OCI-LY7 (cell line): ENCODE measurements around the gene PARN. TPM values are rescaled to one million over a fixed set of nuclear protein-coding genes. Genes with fewer than 3 reads are reported as not detected.

Source experiments
- BruUV-seq: library from RNA; stranded (reverse); fragments of 400-500 nt; replicated peaks from 2 replicates; lab custom pipeline; 2021; lab: Mats Ljungman, UMichigan
- CTCF ChIA-PET: fragments of 300-600 bp; sonication (Branson Sonifier 250); formaldehyde crosslinking; loops from one replicate; lab custom pipeline; 2022; ENCODE audit warnings: antibody characterized with exemption; ENCODE audit not compliant: unreplicated experiment; lab: Charles Lee
- POLR2A ChIA-PET: fragments of 300-600 bp; sonication (Branson Sonifier 250); formaldehyde crosslinking; loops from one replicate; lab custom pipeline; 2022; ENCODE audit warnings: antibody characterized with exemption; lab: Charles Lee
- DNase-seq: peaks from one replicate; pipeline ENCODE4 v3.0.0-alpha.2; 2015; ENCODE audit warnings: low spot score
- H2AFZ ChIP-seq: fragments of 200-600 bp; sonication (generic), shearing (Covaris generic); 2 replicates; pipeline ENCODE4 v1.6.1; 2014; ENCODE audit warnings: mild to moderate bottlenecking, antibody characterized with exemption, low read length, moderate library complexity
- H3K27ac ChIP-seq: fragments of 200-600 bp; sonication (generic); 2 replicates; pipeline ENCODE4 v1.5.1; 2014; ENCODE audit warnings: mixed run types, low read depth, mild to moderate bottlenecking, moderate library complexity, low read length, inconsistent platforms; ENCODE audit not compliant: poor library complexity, severe bottlenecking
- H3K36me3 ChIP-seq: fragments of 200-600 bp; sonication (generic); 2 replicates; pipeline ENCODE4 v1.6.1; 2014; ENCODE audit warnings: mild to moderate bottlenecking, antibody characterized with exemption, low read length, moderate library complexity, mixed read lengths; ENCODE audit not compliant: insufficient read depth
- H3K4me1 ChIP-seq: fragments of 200-600 bp; sonication (generic); 2 replicates; pipeline ENCODE4 v1.5.1; 2014; ENCODE audit warnings: mild to moderate bottlenecking, low read length; ENCODE audit not compliant: insufficient read depth, poor library complexity, severe bottlenecking
- H3K4me2 ChIP-seq: fragments of 200-600 bp; sonication (generic); 2 replicates; pipeline ENCODE4 v1.6.1; 2014; ENCODE audit warnings: mild to moderate bottlenecking, low read length
- H3K4me3 ChIP-seq: fragments of 200-600 bp; sonication (generic); 2 replicates; pipeline ENCODE4 v1.5.1; 2014; ENCODE audit warnings: mild to moderate bottlenecking, low read depth, low read length; ENCODE audit not compliant: poor library complexity, severe bottlenecking
- H3K79me2 ChIP-seq: fragments of 200-600 bp; sonication (generic); 2 replicates; pipeline ENCODE4 v1.6.1; 2016; ENCODE audit warnings: low read depth, mild to moderate bottlenecking, low read length, moderate library complexity, mixed read lengths; ENCODE audit not compliant: insufficient read depth
- H3K9me2 ChIP-seq: fragments of 200-600 bp; sonication (generic); 2 replicates; pipeline ENCODE4 v1.6.1; 2016; ENCODE audit warnings: mild to moderate bottlenecking, low read length, mixed read lengths; ENCODE audit not compliant: insufficient read depth
- H3K9me3 ChIP-seq: fragments of 200-600 bp; sonication (generic); 2 replicates; pipeline ENCODE4 v1.6.1; 2014; ENCODE audit warnings: mild to moderate bottlenecking, mixed run types, low read length, mixed read lengths
- H4K20me1 ChIP-seq: fragments of 200-600 bp; sonication (generic); 2 replicates; pipeline ENCODE4 v1.6.1; 2014; ENCODE audit warnings: mild to moderate bottlenecking, antibody characterized with exemption, low read length, moderate library complexity, mixed read lengths; ENCODE audit not compliant: insufficient read depth
- EZH2phosphoT487 ChIP-seq: fragments of 200-600 bp; sonication (generic); IDR thresholded peaks from 2 replicates; pipeline ENCODE4 v1.6.1; 2018; ENCODE audit warnings: low read depth, borderline replicate concordance, mild to moderate bottlenecking, mixed run types, antibody characterized with exemption, low read length, moderate library complexity, mixed read lengths
- intact Hi-C: fragments of 100-400 bp; cut with micrococcal nuclease; formaldehyde crosslinking; loops from one replicate; pipeline ENCODE4 v1.10.0; 2022; ENCODE audit not compliant: unreplicated experiment
- total RNA-seq, 2 experiments: library from RNA; depleted of rRNA in 1 of 2; stranded (reverse); fragments of >200 nt in 1 of 2; shearing (Covaris generic) in 1 of 2; gene quantifications; 2 replicates each; pipeline ENCODE4 v1.2.3, GENCODE V29; 2014 to 2022
- TF ChIP-seq, protein P1 (sequence below): fragments of 200-600 bp; sonication (generic); conservative IDR thresholded peaks from 2 replicates; pipeline ENCODE4 v1.5.1; 2014; ENCODE audit warnings: mild to moderate bottlenecking, antibody characterized with exemption, low read length, moderate library complexity, mixed read lengths

PARN gene
- total RNA-seq, 2 experiments from 2014 or later, result 40.1 to 76.5 TPM

DNA sequence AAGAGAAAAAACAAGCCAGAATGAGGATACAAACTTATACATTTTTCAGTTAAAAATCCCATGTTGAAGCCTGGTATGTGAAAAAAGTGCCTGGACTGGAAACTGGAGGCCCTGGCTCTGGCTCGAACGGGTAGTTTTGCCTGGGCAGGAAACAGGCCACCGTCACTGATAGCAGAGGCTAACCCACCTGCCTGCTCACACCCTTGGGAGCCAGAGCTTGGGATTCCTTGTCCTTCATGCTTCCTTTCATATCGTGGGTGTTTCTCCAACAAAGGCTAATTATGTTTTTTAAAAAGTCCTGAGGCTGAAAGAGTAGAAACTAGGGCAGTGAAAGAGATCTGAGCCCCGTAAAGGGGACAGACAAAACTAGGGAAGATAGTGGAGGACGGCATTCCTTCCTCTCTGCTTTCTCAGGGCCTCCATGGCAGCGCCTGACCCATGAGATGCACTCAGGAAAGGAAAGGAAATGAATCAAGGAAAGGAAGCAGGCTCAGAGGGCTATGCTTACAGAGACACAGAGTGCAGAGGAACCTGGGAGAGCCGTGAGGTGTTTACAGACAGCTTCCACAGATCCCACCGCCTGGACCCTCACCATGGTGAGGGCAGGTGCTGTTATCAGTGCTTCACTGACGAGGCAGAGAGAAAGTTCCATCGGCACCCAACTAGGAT is 138.1 kb downstream of the PARN start:
- no peak overlapping the region for H3K4me2 ChIP-seq
- H3K9me3 ChIP-seq, result no peaks in the 10 kb centered on the region
- ChIA-PET POLR2A (no interaction called here), CTCF (no interaction called here)
- H3K9me2 ChIP-seq, result no peaks in the 10 kb centered on the region
- TF ChIP-seq, protein P1, sequence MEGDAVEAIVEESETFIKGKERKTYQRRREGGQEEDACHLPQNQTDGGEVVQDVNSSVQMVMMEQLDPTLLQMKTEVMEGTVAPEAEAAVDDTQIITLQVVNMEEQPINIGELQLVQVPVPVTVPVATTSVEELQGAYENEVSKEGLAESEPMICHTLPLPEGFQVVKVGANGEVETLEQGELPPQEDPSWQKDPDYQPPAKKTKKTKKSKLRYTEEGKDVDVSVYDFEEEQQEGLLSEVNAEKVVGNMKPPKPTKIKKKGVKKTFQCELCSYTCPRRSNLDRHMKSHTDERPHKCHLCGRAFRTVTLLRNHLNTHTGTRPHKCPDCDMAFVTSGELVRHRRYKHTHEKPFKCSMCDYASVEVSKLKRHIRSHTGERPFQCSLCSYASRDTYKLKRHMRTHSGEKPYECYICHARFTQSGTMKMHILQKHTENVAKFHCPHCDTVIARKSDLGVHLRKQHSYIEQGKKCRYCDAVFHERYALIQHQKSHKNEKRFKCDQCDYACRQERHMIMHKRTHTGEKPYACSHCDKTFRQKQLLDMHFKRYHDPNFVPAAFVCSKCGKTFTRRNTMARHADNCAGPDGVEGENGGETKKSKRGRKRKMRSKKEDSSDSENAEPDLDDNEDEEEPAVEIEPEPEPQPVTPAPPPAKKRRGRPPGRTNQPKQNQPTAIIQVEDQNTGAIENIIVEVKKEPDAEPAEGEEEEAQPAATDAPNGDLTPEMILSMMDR, result no peak
- no peak for TF ChIP-seq EZH2phosphoT487
- peaks cover 13% of the 10 kb centered on the region; the same call in 1 of the 2 replicates for H3K36me3 ChIP-seq
- no peaks in the 10 kb centered on the region for H3K79me2 ChIP-seq
- no peak overlapping the region for H3K4me3 ChIP-seq
- no peak overlapping the region for H3K27ac ChIP-seq
- intact Hi-C loops, result no loop called here
- no peak for DNase-seq
- no TSS peak for BruUV-seq
- H2AFZ ChIP-seq, result no peak overlapping the region
- H3K4me1 ChIP-seq, result peaks cover 9% of the 10 kb centered on the region
- H4K20me1 ChIP-seq, result no peaks in the 10 kb centered on the region

DNA sequence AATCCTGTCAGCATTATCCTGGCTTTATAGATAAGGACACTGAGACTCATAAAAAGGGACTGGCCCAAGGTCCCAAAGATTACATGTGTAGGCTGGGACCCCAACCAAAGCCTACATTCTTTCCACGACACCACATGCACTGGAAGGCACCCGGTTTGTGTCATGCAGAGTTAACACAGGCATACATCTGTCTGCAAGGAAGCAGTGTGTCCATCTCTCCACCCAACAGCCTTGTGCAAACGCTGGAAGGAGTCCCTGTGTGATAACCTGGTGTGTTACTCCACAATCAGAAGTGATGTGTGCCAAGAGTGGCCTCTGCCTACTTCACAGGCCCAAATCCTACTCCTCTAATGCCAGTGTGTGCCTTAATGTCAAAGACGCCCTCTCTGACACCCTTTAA is 139.8 kb downstream of the PARN start:
- ChIA-PET POLR2A (no interaction called here), CTCF (no interaction called here)
- DNase-seq, result no peak
- H4K20me1 ChIP-seq, result no peaks in the 10 kb centered on the region
- no peak overlapping the region for H3K4me2 ChIP-seq
- peaks cover 22% of the 10 kb centered on the region; the same call in 1 of the 2 replicates for H3K36me3 ChIP-seq
- H2AFZ ChIP-seq, result no peak overlapping the region
- intact Hi-C loops, result no loop called here
- no peak for TF ChIP-seq EZH2phosphoT487
- TF ChIP-seq, protein P1, result no peak
- no peaks in the 10 kb centered on the region for H3K9me3 ChIP-seq
- no peaks in the 10 kb centered on the region for H3K79me2 ChIP-seq
- H3K27ac ChIP-seq, result no peak overlapping the region
- BruUV-seq, result no TSS peak
- no peak overlapping the region for H3K4me3 ChIP-seq
- H3K9me2 ChIP-seq, result no peaks in the 10 kb centered on the region
- peaks cover 9% of the 10 kb centered on the region for H3K4me1 ChIP-seq

DNA sequence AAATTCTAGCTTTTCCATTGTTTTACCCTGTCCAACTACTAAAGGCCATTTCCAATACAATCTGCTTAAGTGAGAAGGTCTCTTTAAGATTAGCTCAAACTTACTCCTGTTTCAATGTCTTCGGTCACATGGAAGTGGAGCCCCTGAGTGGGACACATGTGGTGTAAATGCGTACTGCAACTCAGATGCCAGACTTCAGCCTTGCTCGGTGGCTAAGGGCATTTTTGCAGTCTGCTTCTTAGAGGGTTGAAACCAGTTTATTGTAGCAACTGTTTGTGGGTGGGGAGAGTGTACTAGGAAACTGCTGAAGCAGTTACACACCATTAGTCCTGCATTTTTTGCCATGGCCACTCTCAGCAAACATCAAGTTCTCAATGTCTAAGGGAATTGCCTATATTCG is 140.6 kb downstream of the PARN start:
- Histone ChIP-seq H3K9me3 (no peaks in the 10 kb centered on the region), H3K27ac (no peak overlapping the region), H3K4me3 (no peak overlapping the region), H2AFZ (no peak overlapping the region), H3K9me2 (no peaks in the 10 kb centered on the region), H3K79me2 (no peaks in the 10 kb centered on the region), H3K4me2 (no peak overlapping the region), H3K36me3 (peaks cover 16% of the 10 kb centered on the region; the same call in 1 of the 2 replicates), H4K20me1 (no peaks in the 10 kb centered on the region), H3K4me1 (peaks cover 9% of the 10 kb centered on the region)
- CTCF ChIA-PET, result no interaction called here
- POLR2A ChIA-PET, result interaction anchor here (0.6 to 1.0 kb wide), 2 partner anchors 9 to 143 kb away, joined by 3 to 5 read pairs; partner anchors contain the start of gene BFAR
- BruUV-seq, result no TSS peak
- DNase-seq, result peak; percentile 52
- TF ChIP-seq EZH2phosphoT487, result no peak
- TF ChIP-seq, protein P1, result peak; percentile 61
- intact Hi-C loops, result no loop called here
